Activated T-cell treated with anti-CD3 and anti-CD28 coated beads, Interleukin-2, amount 50 U/mL, for 4 hours (primary cell): Measurements from ENCODE around the gene H6PD. TPM values are rescaled to one million over a fixed set of nuclear protein-coding genes. Genes with fewer than 3 reads are reported as not detected.

ENCODE experiments used
- ATAC-seq, 2 donors: fragments of 200-7000 bp; cut with Tn5 transposase; one replicate each; pipeline ENCODE4 v1.10.0; 2021
- DNase-seq: peaks from one replicate; pipeline ENCODE4 v3.0.0-alpha.2; 2020
- H3K27me3 Mint-ChIP-seq: one replicate; pipeline ENCODE4 v1.8.0; 2021; ENCODE audit warnings: low read depth, mixed read lengths
- H3K36me3 Mint-ChIP-seq: one replicate; pipeline ENCODE4 v1.8.0; 2022; ENCODE audit warnings: mixed read lengths; ENCODE audit not compliant: insufficient read depth
- H3K4me1 Mint-ChIP-seq: one replicate; pipeline ENCODE4 v1.8.0; 2021; ENCODE audit warnings: low read depth, mixed read lengths
- H3K4me3 Mint-ChIP-seq: one replicate; pipeline ENCODE4 v1.8.0; 2021; ENCODE audit warnings: mild to moderate bottlenecking, moderate library complexity, mixed read lengths
- H3K9me3 Mint-ChIP-seq: one replicate; pipeline ENCODE4 v1.8.0; 2021; ENCODE audit warnings: mixed read lengths
- total RNA-seq, 3 donors: library from RNA; stranded (reverse); gene quantifications; one replicate each; pipeline ENCODE4 v1.2.1, GENCODE V29; 2021

Gene H6PD
- total RNA-seq, 3 donors from 2014 or later: 4.7 to 6.1 (median 5.0) TPM

DNA sequence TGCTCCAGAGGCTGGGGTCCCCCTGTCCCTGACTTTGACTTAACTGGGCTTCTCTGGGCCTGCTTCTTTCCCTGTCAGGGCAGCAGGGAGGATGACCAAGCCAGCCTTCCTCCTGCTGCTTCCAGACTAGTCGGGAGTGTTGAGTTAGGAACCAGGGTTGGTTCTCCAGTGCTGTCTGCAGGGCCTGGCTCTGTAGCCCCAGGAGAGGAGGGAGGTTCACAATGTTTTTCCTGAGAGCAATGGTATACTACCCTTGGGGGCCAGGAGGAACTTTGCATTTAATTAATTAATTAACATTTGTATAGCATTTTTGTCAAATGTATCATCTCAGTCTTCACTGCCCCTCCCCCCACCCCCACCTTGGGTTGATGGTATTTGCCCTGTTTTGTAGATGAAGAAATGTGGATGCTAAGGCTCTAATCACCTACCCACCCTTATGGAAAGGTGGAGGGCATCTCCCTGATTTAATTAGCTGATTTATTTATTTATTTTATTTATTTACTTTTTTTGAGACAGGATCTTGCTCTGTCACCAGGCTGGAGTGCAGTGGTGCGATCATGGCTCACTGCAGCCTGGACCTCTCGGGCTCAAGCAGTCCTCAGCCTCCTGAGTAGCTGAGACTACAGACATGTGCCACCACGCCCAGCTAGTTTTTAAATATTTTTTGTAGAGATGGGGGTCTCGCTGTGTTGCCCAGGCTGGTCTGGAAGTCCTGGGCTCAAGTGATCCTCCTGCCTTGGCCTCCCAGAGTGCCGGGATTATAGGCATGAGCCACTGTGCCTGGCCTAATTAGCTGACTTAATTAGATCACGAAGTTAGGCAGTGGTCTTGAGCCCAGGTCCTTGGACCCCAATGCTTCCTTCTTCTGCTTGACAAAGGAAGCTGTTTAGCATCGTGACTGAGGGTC, 6.6 kb downstream of the H6PD start:
- no peaks in the 10 kb centered on the region for H3K9me3 Mint-ChIP-seq
- no peaks in the 10 kb centered on the region for H3K27me3 Mint-ChIP-seq
- DNase-seq (no peak), ATAC-seq (no peak)
- peaks cover 48% of the 10 kb centered on the region for H3K4me1 Mint-ChIP-seq
- H3K36me3 Mint-ChIP-seq: peaks cover 4% of the 10 kb centered on the region
- no peak overlapping the region for H3K4me3 Mint-ChIP-seq

DNA sequence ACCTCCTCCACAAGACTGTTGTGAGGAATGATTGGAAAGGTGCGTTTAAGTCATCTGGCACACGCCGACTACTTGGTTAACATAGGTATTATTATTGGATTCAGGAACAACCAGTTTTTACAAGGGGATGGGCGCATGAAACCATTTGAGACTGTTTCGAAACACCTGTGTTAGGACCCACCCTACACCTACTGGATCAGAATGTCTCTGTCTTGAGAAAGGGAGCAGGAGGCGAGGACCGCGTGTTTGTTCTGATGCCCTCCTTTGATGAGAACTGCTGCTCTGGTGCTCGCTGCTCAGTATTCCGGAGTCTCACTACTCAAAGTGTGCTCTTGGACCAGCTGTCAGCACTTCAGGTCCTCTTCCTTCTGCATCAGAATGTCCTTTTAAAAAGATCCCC, 7.3 kb downstream of the H6PD start:
- Mint-ChIP-seq H3K9me3 (no peaks in the 10 kb centered on the region), H3K36me3 (peaks cover 6% of the 10 kb centered on the region), H3K4me3 (no peak overlapping the region), H3K4me1 (peaks cover 44% of the 10 kb centered on the region), H3K27me3 (no peaks in the 10 kb centered on the region)
- ATAC-seq (no peak), DNase-seq (no peak)

- no peak for ATAC-seq
- Mint-ChIP-seq H3K4me1 (peaks cover 44% of the 10 kb centered on the region), H3K9me3 (no peaks in the 10 kb centered on the region)
These were observed 7.9 kb downstream of the H6PD start for GRCh38 chr1:9242338-9242969.

GRCh38 chr1:9243066-9243739, 8.6 kb downstream of the H6PD start:
- ATAC-seq (no peak), DNase-seq (no peak)
- Mint-ChIP-seq H3K36me3 (peaks cover 11% of the 10 kb centered on the region), H3K27me3 (no peaks in the 10 kb centered on the region), H3K4me1 (peaks cover 39% of the 10 kb centered on the region), H3K9me3 (no peaks in the 10 kb centered on the region), H3K4me3 (no peak overlapping the region)

More at GRCh38 chr1:9242338-9242969, 7.9 kb downstream of the H6PD start:
- H3K27me3 Mint-ChIP-seq: no peaks in the 10 kb centered on the region
- DNase-seq: no peak
- H3K36me3 Mint-ChIP-seq: peaks cover 7% of the 10 kb centered on the region
- no peak overlapping the region for H3K4me3 Mint-ChIP-seq

- no peak for DNase-seq
- no peaks in the 10 kb centered on the region for H3K27me3 Mint-ChIP-seq
- no peak overlapping the region for H3K4me3 Mint-ChIP-seq
- peaks cover 26% of the 10 kb centered on the region for H3K4me1 Mint-ChIP-seq
- no peak for ATAC-seq
- H3K36me3 Mint-ChIP-seq: peaks cover 16% of the 10 kb centered on the region
- no peaks in the 10 kb centered on the region for H3K9me3 Mint-ChIP-seq
These were observed 10.1 kb downstream of the H6PD start for GRCh38 chr1:9244501-9245229.

DNA sequence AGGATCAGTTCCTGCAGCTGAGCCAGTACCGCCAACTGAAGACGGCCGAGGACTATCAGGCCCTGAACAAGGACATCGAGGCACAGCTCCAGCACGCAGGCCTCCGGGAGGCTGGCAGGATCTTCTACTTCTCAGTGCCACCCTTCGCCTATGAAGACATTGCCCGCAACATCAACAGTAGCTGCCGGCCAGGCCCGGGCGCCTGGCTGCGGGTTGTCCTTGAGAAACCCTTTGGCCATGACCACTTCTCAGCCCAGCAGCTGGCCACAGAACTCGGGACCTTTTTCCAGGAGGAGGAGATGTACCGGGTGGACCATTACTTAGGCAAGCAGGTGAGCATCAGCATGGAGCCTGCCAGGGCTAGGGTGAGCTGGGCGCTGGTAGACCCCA, 10.7 kb downstream of the H6PD start:
- Mint-ChIP-seq H3K9me3 (no peaks in the 10 kb centered on the region), H3K4me1 (peaks cover 20% of the 10 kb centered on the region), H3K4me3 (no peak overlapping the region), H3K27me3 (no peaks in the 10 kb centered on the region), H3K36me3 (peaks cover 16% of the 10 kb centered on the region)
- DNase-seq (no peak), ATAC-seq (no peak)

DNA sequence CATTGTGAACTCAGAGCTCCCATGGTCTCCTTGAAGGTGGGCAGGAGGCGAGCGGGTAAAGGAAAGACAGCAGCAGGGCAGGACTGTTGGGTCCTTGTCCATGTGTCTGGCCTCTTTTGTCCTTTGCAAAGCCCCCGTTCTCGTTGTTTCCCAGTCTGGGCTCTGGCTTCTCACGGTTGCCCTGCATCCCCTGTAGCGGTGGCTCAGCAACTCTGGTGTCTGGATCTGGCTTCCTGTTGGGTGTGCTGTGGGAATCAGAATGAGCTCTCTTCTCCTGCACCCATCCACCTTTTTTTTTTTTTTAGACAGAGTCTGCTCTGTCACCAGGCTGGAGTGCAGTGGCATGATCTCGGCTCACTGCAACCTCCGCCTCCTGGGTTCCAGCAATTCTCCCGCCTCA, 11.1 kb downstream of the H6PD start:
- peaks cover 16% of the 10 kb centered on the region for H3K36me3 Mint-ChIP-seq

GRCh38 chr1:9246215-9246614, 11.6 kb downstream of the H6PD start:
- Mint-ChIP-seq H3K27me3 (no peaks in the 10 kb centered on the region), H3K4me1 (peaks cover 13% of the 10 kb centered on the region), H3K36me3 (peaks cover 16% of the 10 kb centered on the region), H3K4me3 (no peak overlapping the region), H3K9me3 (no peaks in the 10 kb centered on the region)
- no peak for DNase-seq
- ATAC-seq: no peak

More for the DNA sequence above, 11.1 kb downstream of the H6PD start:
- ATAC-seq: no peak
- H3K4me3 Mint-ChIP-seq: no peak overlapping the region
- H3K27me3 Mint-ChIP-seq: no peaks in the 10 kb centered on the region
- no peak for DNase-seq
- H3K9me3 Mint-ChIP-seq: no peaks in the 10 kb centered on the region
- peaks cover 16% of the 10 kb centered on the region for H3K4me1 Mint-ChIP-seq

GRCh38 chr1:9246841-9247785, 12.5 kb downstream of the H6PD start:
- Mint-ChIP-seq H3K36me3 (peaks cover 14% of the 10 kb centered on the region), H3K27me3 (no peaks in the 10 kb centered on the region), H3K9me3 (no peaks in the 10 kb centered on the region), H3K4me3 (no peak overlapping the region), H3K4me1 (peaks cover 13% of the 10 kb centered on the region)
- ATAC-seq (no peak), DNase-seq (no peak)

DNA sequence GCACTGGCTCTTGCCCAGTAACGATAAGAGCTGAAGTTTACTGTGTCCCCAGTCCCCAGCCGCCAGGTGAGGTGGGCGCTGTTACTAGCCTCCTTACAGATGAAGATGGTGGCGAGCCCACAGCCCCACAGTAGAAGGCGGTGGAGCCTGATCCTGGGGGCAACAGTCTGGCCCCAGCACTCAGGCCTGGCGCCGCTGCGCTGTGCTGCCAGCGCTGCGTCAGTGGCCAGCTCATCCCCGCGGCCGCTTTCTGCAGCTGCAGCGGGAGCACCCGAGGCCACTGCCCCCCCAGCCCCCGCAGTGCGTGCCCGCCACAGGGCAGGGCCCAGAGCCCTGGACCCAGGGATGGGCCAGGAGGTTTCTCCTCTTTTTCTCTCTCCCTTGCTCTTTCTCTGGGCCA, 13.3 kb downstream of the H6PD start:
- no peak for DNase-seq
- H3K27me3 Mint-ChIP-seq: no peaks in the 10 kb centered on the region
- H3K4me3 Mint-ChIP-seq: no peak overlapping the region
- no peaks in the 10 kb centered on the region for H3K9me3 Mint-ChIP-seq
- no peak for ATAC-seq
- peaks cover 12% of the 10 kb centered on the region for H3K36me3 Mint-ChIP-seq
- H3K4me1 Mint-ChIP-seq: peaks cover 11% of the 10 kb centered on the region

GRCh38 chr1:9248341-9249262, 14.0 kb downstream of the H6PD start:
- ATAC-seq (no peak), DNase-seq (no peak)
- no peaks in the 10 kb centered on the region for H3K27me3 Mint-ChIP-seq
- no peaks in the 10 kb centered on the region for H3K9me3 Mint-ChIP-seq
- H3K36me3 Mint-ChIP-seq: peaks cover 12% of the 10 kb centered on the region
- H3K4me3 Mint-ChIP-seq: no peak overlapping the region
- peaks cover 9% of the 10 kb centered on the region for H3K4me1 Mint-ChIP-seq

DNA sequence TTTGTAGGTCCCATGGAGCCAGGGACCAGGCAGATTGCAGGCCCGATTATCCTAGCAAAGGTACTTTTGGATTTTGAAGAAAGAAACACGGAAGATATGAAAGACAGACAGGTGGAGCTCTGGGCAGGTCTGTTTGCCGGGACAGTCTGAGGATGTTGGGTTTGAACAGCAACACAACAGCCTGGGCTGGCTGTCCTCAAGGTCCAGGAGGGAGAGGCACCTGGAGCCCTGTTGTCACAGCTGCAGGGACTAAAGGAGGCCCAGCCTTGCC, 14.6 kb downstream of the H6PD start:
- DNase-seq (no peak), ATAC-seq (no peak)
- Mint-ChIP-seq H3K4me3 (no peak overlapping the region), H3K9me3 (no peaks in the 10 kb centered on the region), H3K4me1 (peaks cover 10% of the 10 kb centered on the region), H3K36me3 (peaks cover 12% of the 10 kb centered on the region), H3K27me3 (no peaks in the 10 kb centered on the region)
